ENCODE data around the gene CLPTM1.

- TF ChIP-seq CTCF (IDR thresholded peaks at IDR 0.05) (no peak), POLR2A (IDR thresholded peaks at IDR 0.05) (no peak)
Observed at GRCh38 chr19:45011959-45012358, 56.8 kb downstream of the CLPTM1 start.
